ENCODE measurements around the gene GLCCI1. TPM values are rescaled to one million over a fixed set of nuclear protein-coding genes. Genes with fewer than 3 reads are reported as not detected.

Gene GLCCI1
- total RNA-seq, 4 donors from 2014 or later, result 17.5 to 27.1 (median 20.7) TPM

DNA sequence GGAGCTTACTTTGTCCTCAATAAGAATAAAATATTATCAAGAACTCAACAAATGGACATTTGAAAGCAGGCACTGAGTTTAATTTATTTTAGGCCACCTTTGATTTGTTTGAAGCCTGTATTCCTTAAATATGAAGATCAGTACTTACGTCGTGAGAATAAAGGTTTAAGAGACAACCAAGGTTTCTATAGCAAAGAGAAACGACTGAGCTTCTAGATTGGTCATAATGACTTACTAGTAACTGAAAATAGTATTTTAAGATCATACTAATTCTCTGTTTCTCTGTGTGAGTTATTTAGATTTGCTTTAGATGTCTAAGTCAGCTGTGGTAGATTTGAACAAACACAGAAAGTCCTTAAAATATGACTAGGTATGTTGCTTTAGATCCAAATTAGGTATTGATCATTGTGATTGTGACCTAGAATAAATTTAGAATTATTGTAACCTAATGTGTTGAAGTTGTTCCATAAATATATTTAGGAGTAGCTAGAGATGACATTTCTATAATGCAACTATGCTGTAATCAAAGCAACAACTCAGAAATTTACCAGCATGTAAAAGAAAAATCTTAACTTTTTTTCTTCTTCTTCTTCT, 2.4 kb upstream of the GLCCI1 start:
- H3K4me3 ChIP-seq (ENCODE audit: low read depth, poor library complexity, severe bottlenecking), result no peak overlapping the region
- 53 to 74% methylated on average over 3 of the region's 3 CpGs for WGBS, 2 donors
- intact Hi-C loops (cut with DNase I; ENCODE audit: low total_unique reads), result no loop called here
- no peak for DNase-seq (ENCODE audit: low spot score in 2 of 2)
- TF ChIP-seq CTCF (IDR thresholded peaks at IDR 0.05), result no peak
- no peak for TF ChIP-seq POLR2A (IDR thresholded peaks at IDR 0.05)

DNA sequence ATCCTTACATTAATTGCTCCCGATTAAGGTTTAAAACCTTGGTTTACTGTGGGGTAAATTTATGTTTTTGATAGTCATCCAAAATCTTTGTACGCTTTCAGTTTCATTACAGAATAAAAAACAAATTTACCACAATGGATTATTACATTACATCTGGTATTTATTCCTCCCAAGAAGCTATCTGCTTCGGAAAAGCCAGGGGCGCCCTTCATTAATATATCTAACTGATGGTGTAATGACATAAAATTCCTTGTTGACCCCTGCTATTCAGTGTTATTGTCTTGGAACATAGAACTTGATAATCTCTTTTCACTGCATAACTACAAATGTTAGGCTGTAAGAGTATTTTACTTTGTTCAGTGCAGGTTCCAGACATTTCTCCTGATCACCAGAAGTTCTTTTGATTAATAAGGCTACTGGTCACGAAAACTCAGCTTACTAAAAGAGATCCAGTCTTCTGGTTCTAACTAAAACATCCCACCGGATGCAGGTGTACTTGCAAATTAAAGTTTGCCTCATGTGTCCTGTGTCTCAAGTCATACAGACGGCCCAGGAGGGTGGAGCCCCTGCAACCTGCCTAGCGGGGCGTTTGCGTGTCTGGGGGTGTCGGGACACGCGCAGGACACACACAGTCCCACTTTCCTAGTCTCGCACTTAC, 581 bp upstream of the GLCCI1 start:
- 2 to 3% methylated on average over 14 of the region's 14 CpGs for WGBS, 2 donors
- no peak for TF ChIP-seq CTCF (IDR thresholded peaks at IDR 0.05)
- intact Hi-C loops (cut with DNase I; ENCODE audit: low total_unique reads), result no loop called here

GRCh38 chr7:7969306-7970236, 975 bp downstream of the GLCCI1 start:
- no peak for TF ChIP-seq CTCF (IDR thresholded peaks at IDR 0.05)
- no peak for TF ChIP-seq POLR2A (IDR thresholded peaks at IDR 0.05)
- intact Hi-C loops (cut with DNase I; ENCODE audit: low total_unique reads), result no loop called here
- DNase-seq (ENCODE audit: low spot score in 2 of 2), result peak; percentile 26 to 89
- 0 to 1% methylated on average over 48 to 50 of the region's 98 CpGs for WGBS, 2 donors
- peak overlapping the region; percentile 94 for H3K4me3 ChIP-seq (ENCODE audit: low read depth, poor library complexity, severe bottlenecking)

More for the DNA sequence above, 581 bp upstream of the GLCCI1 start:
- peak overlapping the region; percentile 32 for H3K4me3 ChIP-seq (ENCODE audit: low read depth, poor library complexity, severe bottlenecking)
- DNase-seq (ENCODE audit: low spot score in 2 of 2), result no peak

- WGBS, 2 donors, result 0% methylated on average over 6 of the region's 6 CpGs
- no peak for DNase-seq (ENCODE audit: low spot score in 2 of 2)
- peak overlapping the region; percentile 81 for H3K4me3 ChIP-seq (ENCODE audit: low read depth, poor library complexity, severe bottlenecking)
- TF ChIP-seq CTCF (IDR thresholded peaks at IDR 0.05) (no peak), POLR2A (IDR thresholded peaks at IDR 0.05) (no peak)
- intact Hi-C loops (cut with DNase I; ENCODE audit: low total_unique reads), result no loop called here
Measured at GRCh38 chr7:7970237-7970530, 1.6 kb downstream of the GLCCI1 start.

GRCh38 chr7:7970531-7971307, 2.1 kb downstream of the GLCCI1 start:
- WGBS, 2 donors, result 19 to 26% methylated on average over 7 of the region's 7 CpGs
- intact Hi-C loops (cut with DNase I; ENCODE audit: low total_unique reads), result no loop called here
- no peak overlapping the region for H3K4me3 ChIP-seq (ENCODE audit: low read depth, poor library complexity, severe bottlenecking)

More at GRCh38 chr7:7970531-7971307, 2.1 kb downstream of the GLCCI1 start:
- no peak for DNase-seq (ENCODE audit: low spot score in 2 of 2)
- no peak for TF ChIP-seq POLR2A (IDR thresholded peaks at IDR 0.05)

Measured in lower leg skin (tissue), 4 donors.